ENCODE measurements around the gene TDRD12. TPM values are rescaled to one million over a fixed set of nuclear protein-coding genes. Genes with fewer than 3 reads are reported as not detected.

The TDRD12 gene
- total RNA-seq, 1 experiment from 2014 or later = 1.3 TPM

DNA sequence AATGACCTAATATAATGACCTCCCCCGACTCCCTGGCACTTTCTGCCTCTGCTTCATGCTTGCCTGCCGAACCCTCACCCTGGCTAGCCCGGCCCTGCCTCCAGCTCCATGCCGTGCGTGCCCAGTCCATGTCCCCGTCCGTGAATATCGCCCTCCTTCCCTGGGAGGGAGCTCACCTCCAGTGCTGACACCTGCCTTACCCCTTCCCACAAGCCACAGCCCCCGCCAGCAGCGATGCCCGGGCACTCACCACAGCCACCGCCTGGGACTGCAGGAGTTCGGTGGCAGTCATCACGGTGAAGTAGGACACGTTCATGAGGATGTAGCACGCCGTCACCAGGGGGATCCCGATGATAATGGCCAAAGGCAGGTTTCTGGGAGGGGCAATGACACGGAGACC is 140.0 kb downstream of the TDRD12 start:
- ATAC-seq (no peak), DNase-seq (ENCODE audit: low spot score) (no peak)
- CTCF ChIA-PET = no interaction called here
- no peak overlapping the region for H3K4me3 Mint-ChIP-seq
- no peak for TF ChIP-seq ZNF671 (CRISPR knock-in tag; IDR thresholded peaks at IDR 0.05)
- TF ChIP-seq GRHL2 (CRISPR knock-in tag; IDR thresholded peaks at IDR 0.05; ENCODE audit: insufficient replicate concordance, severe bottlenecking) = no peak
- TF ChIP-seq, protein P1, sequence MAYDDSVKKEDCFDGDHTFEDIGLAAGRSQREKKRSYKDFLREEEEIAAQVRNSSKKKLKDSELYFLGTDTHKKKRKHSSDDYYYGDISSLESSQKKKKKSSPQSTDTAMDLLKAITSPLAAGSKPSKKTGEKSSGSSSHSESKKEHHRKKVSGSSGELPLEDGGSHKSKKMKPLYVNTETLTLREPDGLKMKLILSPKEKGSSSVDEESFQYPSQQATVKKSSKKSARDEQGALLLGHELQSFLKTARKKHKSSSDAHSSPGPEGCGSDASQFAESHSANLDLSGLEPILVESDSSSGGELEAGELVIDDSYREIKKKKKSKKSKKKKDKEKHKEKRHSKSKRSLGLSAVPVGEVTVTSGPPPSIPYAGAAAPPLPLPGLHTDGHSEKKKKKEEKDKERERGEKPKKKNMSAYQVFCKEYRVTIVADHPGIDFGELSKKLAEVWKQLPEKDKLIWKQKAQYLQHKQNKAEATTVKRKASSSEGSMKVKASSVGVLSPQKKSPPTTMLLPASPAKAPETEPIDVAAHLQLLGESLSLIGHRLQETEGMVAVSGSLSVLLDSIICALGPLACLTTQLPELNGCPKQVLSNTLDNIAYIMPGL (CRISPR knock-in tag; IDR thresholded peaks at IDR 0.05) = no peak
- TF ChIP-seq, protein P2, sequence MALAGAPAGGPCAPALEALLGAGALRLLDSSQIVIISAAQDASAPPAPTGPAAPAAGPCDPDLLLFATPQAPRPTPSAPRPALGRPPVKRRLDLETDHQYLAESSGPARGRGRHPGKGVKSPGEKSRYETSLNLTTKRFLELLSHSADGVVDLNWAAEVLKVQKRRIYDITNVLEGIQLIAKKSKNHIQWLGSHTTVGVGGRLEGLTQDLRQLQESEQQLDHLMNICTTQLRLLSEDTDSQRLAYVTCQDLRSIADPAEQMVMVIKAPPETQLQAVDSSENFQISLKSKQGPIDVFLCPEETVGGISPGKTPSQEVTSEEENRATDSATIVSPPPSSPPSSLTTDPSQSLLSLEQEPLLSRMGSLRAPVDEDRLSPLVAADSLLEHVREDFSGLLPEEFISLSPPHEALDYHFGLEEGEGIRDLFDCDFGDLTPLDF (CRISPR knock-in tag; IDR thresholded peaks at IDR 0.05) = no peak
- no peak for TF ChIP-seq TCF7 (CRISPR knock-in tag; IDR thresholded peaks at IDR 0.05; ENCODE audit: low read depth)
- TF ChIP-seq, protein P3, sequence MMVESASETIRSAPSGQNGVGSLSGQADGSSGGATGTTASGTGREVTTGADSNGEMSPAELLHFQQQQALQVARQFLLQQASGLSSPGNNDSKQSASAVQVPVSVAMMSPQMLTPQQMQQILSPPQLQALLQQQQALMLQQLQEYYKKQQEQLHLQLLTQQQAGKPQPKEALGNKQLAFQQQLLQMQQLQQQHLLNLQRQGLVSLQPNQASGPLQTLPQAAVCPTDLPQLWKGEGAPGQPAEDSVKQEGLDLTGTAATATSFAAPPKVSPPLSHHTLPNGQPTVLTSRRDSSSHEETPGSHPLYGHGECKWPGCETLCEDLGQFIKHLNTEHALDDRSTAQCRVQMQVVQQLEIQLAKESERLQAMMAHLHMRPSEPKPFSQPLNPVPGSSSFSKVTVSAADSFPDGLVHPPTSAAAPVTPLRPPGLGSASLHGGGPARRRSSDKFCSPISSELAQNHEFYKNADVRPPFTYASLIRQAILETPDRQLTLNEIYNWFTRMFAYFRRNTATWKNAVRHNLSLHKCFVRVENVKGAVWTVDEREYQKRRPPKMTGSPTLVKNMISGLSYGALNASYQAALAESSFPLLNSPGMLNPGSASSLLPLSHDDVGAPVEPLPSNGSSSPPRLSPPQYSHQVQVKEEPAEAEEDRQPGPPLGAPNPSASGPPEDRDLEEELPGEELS (CRISPR knock-in tag; IDR thresholded peaks at IDR 0.05) = no peak
- TF ChIP-seq GTF2I (CRISPR knock-in tag; conservative IDR thresholded peaks at IDR 0.05) = no peak
- no peak for TF ChIP-seq FOXJ3 (CRISPR knock-in tag; IDR thresholded peaks at IDR 0.05; ENCODE audit: borderline replicate concordance)
- no peak for TF ChIP-seq ZNF219 (CRISPR knock-in tag; IDR thresholded peaks at IDR 0.05; ENCODE audit: borderline replicate concordance)
- TF ChIP-seq, protein P4, sequence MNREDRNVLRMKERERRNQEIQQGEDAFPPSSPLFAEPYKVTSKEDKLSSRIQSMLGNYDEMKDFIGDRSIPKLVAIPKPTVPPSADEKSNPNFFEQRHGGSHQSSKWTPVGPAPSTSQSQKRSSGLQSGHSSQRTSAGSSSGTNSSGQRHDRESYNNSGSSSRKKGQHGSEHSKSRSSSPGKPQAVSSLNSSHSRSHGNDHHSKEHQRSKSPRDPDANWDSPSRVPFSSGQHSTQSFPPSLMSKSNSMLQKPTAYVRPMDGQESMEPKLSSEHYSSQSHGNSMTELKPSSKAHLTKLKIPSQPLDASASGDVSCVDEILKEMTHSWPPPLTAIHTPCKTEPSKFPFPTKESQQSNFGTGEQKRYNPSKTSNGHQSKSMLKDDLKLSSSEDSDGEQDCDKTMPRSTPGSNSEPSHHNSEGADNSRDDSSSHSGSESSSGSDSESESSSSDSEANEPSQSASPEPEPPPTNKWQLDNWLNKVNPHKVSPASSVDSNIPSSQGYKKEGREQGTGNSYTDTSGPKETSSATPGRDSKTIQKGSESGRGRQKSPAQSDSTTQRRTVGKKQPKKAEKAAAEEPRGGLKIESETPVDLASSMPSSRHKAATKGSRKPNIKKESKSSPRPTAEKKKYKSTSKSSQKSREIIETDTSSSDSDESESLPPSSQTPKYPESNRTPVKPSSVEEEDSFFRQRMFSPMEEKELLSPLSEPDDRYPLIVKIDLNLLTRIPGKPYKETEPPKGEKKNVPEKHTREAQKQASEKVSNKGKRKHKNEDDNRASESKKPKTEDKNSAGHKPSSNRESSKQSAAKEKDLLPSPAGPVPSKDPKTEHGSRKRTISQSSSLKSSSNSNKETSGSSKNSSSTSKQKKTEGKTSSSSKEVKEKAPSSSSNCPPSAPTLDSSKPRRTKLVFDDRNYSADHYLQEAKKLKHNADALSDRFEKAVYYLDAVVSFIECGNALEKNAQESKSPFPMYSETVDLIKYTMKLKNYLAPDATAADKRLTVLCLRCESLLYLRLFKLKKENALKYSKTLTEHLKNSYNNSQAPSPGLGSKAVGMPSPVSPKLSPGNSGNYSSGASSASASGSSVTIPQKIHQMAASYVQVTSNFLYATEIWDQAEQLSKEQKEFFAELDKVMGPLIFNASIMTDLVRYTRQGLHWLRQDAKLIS (CRISPR knock-in tag; IDR thresholded peaks at IDR 0.05; ENCODE audit: borderline replicate concordance) = no peak
- TF ChIP-seq ELF4 (CRISPR knock-in tag; IDR thresholded peaks at IDR 0.05; ENCODE audit: low read depth) = no peak
- H3K27me3 Mint-ChIP-seq (ENCODE audit: low read depth) = no peaks in the 10 kb centered on the region
- no peaks in the 10 kb centered on the region for H3K9me3 Mint-ChIP-seq
- POLR2A ChIA-PET = no interaction called here
- H3K36me3 Mint-ChIP-seq = no peaks in the 10 kb centered on the region
- H3K27ac Mint-ChIP-seq = no peak overlapping the region
- no peaks in the 10 kb centered on the region for H3K4me1 Mint-ChIP-seq

DNA sequence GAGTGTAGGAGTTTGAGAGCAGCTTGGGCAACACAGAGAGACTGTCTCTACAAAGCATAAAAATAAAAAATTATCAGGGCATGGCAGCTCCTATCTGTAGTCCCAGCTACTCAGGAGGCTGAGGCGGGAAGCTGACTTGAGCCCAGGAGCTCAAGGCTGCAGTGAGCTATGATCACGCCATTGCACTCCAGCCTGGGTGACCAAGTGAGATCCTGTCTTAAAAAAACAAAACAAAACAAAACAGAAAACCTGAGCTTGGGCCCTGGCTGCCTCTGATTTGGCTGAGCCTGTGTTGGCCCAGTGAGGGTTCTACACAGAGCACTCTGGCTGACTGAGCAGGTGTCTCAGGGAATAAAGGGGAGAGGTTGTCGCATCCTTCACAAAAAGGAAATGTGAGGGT is 142.0 kb downstream of the TDRD12 start:
- DNase-seq (ENCODE audit: low spot score) = no peak
- H3K4me3 Mint-ChIP-seq = no peak overlapping the region
- no peaks in the 10 kb centered on the region for H3K27me3 Mint-ChIP-seq (ENCODE audit: low read depth)
- H3K27ac Mint-ChIP-seq = no peak overlapping the region
- TF ChIP-seq ZNF671 (CRISPR knock-in tag; IDR thresholded peaks at IDR 0.05) (no peak), ZNF121 (CRISPR knock-in tag; IDR thresholded peaks at IDR 0.05) (no peak)
- TF ChIP-seq, protein P5, sequence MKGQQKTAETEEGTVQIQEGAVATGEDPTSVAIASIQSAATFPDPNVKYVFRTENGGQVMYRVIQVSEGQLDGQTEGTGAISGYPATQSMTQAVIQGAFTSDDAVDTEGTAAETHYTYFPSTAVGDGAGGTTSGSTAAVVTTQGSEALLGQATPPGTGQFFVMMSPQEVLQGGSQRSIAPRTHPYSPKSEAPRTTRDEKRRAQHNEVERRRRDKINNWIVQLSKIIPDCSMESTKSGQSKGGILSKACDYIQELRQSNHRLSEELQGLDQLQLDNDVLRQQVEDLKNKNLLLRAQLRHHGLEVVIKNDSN (CRISPR knock-in tag; IDR thresholded peaks at IDR 0.05) = no peak
- TF ChIP-seq, protein P3 (CRISPR knock-in tag; IDR thresholded peaks at IDR 0.05) = no peak
- no peaks in the 10 kb centered on the region for H3K36me3 Mint-ChIP-seq
- ChIA-PET CTCF (no interaction called here), POLR2A (no interaction called here)
- H3K4me1 Mint-ChIP-seq = no peaks in the 10 kb centered on the region
- ATAC-seq = no peak
- no peaks in the 10 kb centered on the region for H3K9me3 Mint-ChIP-seq
